T-cell (primary cell): ENCODE data around the gene ZNF775. TPM values are rescaled to one million over a fixed set of nuclear protein-coding genes. Genes with fewer than 3 reads are reported as not detected.

Experiments
- ATAC-seq, 4 experiments: fragments of 200-7000 bp in 3 of 4; fragments of 150-1000 bp in 1 of 4; cut with Tn5 transposase; replicated peaks in 1 of 4; 1 replicate in 3 of 4; 2 replicates in 1 of 4; pipeline ENCODE4 v1.10.0; 2021; ENCODE audit warnings: moderate library complexity in 3 of 4, mild to moderate bottlenecking in 2 of 4, moderate number of reproducible peaks in 1 of 4
- CTCF ChIA-PET, 2 donors: fragments of 300-600 bp; sonication (Branson Sonifier 250); formaldehyde crosslinking; loops; one replicate each; lab custom pipeline; 2022; ENCODE audit warnings: antibody characterized with exemption in 2 of 2; lab: Charles Lee
- POLR2A ChIA-PET, 2 donors: fragments of 300-600 bp; sonication (Branson Sonifier 250); formaldehyde crosslinking; loops; one replicate each; lab custom pipeline; 2022; ENCODE audit warnings: antibody characterized with exemption in 2 of 2; lab: Charles Lee
- DNase-seq, 35 experiments: peaks; one replicate each; pipeline versions ENCODE4 v3.0.0 to v3.0.0-alpha.2; 2013 to 2023
- H3K27ac ChIP-seq: one replicate; pipeline ENCODE4 v1.5.1; 2013; ENCODE audit warnings: low read length
- H3K27me3 ChIP-seq, 2 experiments: replicated peaks in 1 of 2; 1 replicate in 1 of 2; 2 replicates in 1 of 2; pipeline versions ENCODE4 v1.6.1 to v1.7.0; 2013; ENCODE audit warnings: low read length in 1 of 2, mixed read lengths in 1 of 2; ENCODE audit not compliant: control insufficient read depth in 2 of 2, insufficient read depth in 2 of 2; ENCODE audit errors: extremely low read depth in 1 of 2
- H3K36me3 ChIP-seq, 2 donors: 1 replicate in 1 of 2; 2 replicates in 1 of 2; pipeline versions ENCODE4 v1.6.1 to v1.7.0; 2013; ENCODE audit warnings: low read length in 1 of 2; ENCODE audit not compliant: control insufficient read depth in 2 of 2, insufficient read depth in 1 of 2; ENCODE audit errors: extremely low read depth in 1 of 2
- H3K4me1 ChIP-seq, 2 experiments: 1 replicate in 1 of 2; 2 replicates in 1 of 2; pipeline versions ENCODE4 v1.6.1 to v1.7.0; 2013; ENCODE audit warnings: low read length in 2 of 2, mixed read lengths in 1 of 2; ENCODE audit not compliant: insufficient read depth in 2 of 2, control insufficient read depth in 1 of 2; ENCODE audit errors: extremely low read depth in 1 of 2
- H3K4me3 ChIP-seq, 2 donors: 1 replicate in 1 of 2; 2 replicates in 1 of 2; pipeline versions ENCODE4 v1.5.1 to v1.7.0; 2013; ENCODE audit warnings: mild to moderate bottlenecking in 2 of 2, low read length in 1 of 2, moderate library complexity in 1 of 2; ENCODE audit not compliant: control insufficient read depth in 1 of 2; ENCODE audit errors: extremely low read depth in 1 of 2
- H3K9me3 ChIP-seq: 2 replicates; pipeline ENCODE4 v1.7.0; 2013
- H3K27ac Mint-ChIP-seq, 2 donors: one replicate each; pipeline ENCODE4 v1.8.0; 2020 to 2021; ENCODE audit warnings: mild to moderate bottlenecking in 2 of 2, mixed read lengths in 2 of 2
- H3K27me3 Mint-ChIP-seq, 2 donors: one replicate each; pipeline ENCODE4 v1.8.0; 2021 to 2022; ENCODE audit warnings: mixed read lengths in 2 of 2
- H3K36me3 Mint-ChIP-seq: one replicate; pipeline ENCODE4 v1.8.0; 2021; ENCODE audit warnings: mixed read lengths
- H3K4me1 Mint-ChIP-seq, 3 donors: one replicate each; pipeline ENCODE4 v1.8.0; 2020 to 2022; ENCODE audit warnings: mixed read lengths in 3 of 3, mild to moderate bottlenecking in 1 of 3
- H3K4me3 Mint-ChIP-seq, 3 donors: one replicate each; pipeline ENCODE4 v1.8.0; 2020 to 2022; ENCODE audit warnings: mild to moderate bottlenecking in 3 of 3, mixed read lengths in 3 of 3, moderate library complexity in 3 of 3
- H3K9me3 Mint-ChIP-seq, 3 donors: one replicate each; pipeline ENCODE4 v1.8.0; 2020 to 2022; ENCODE audit warnings: mixed read lengths in 3 of 3
- WGBS: methylation state at CpG from one replicate; pipeline ENCODE4 v1.1.5; 2013; ENCODE audit warnings: missing lambda C conversion rate; ENCODE audit not compliant: insufficient coverage; 5-methylcytosine and 5-hydroxymethylcytosine counted together
- total RNA-seq, 35 experiments: library from RNA in 6 of 35; stranded (reverse) in 6 of 35; fragments of 120-200 nt in 1 of 35; gene quantifications; one replicate each; pipeline versions ENCODE4 v1.2.1 to v1.2.4 and lab custom pipeline; 2013 to 2026

The ZNF775 gene
- total RNA-seq, 5 donors from 2014 or later (not counting 1 experiment from before 2014, with no cell fraction given) = 1.9 to 8.6 (median 6.3) TPM

DNA sequence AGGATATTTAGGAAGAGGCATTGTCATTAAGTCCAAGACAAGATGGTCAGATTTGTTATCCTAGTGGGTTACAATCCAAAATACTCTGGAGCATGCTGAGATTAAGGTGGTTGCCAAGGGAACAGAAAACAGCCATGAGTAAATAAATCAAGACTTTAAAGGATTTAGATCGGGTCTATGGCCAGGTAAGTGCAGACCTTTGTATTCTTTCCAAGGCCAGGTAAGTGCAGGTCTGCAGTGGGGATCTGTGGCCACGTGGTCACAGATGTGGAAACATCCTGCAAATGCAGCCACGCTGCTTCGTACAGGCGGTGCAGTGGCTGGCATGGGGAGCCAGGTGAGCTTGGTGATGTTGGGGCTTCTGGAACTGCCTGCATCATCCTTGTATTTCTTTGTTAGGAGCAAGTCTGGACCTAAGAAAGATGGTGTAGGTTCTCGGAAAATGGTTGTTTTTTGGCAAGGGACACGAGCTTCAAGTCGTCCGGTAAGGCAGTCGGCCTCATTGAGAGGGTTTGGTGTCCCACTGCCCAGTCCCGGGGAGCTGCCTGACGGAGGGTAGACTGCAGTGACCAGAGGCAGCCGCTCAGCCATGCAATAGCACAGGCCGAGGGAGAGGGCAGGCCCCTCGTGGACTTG lies 21.8 kb downstream of the ZNF775 start:
- no peaks in the 10 kb centered on the region for H3K9me3 Mint-ChIP-seq
- ATAC-seq = no peak
- CTCF ChIA-PET = interaction anchor here in 1 of 2 donors (0.8 kb wide), 1 partner anchor 45 kb away, joined by 5 read pairs; no protein-coding TSS in a partner anchor
- no peak overlapping the region for H3K4me3 Mint-ChIP-seq
- 89% methylated on average over 15 of the region's 15 CpGs for WGBS
- POLR2A ChIA-PET = no interaction called here
- H3K36me3 ChIP-seq = peaks cover 4 to 6% of the 10 kb centered on the region in 2 donors
- no peaks in the 10 kb centered on the region for H3K27me3 ChIP-seq
- no peak for DNase-seq
- H3K27ac Mint-ChIP-seq = peak overlapping the region in 1 of 2 donors; percentile 17
- no peak overlapping the region for H3K27ac ChIP-seq
- no peak overlapping the region for H3K4me3 ChIP-seq
- peaks cover 0 to 20% of the 10 kb centered on the region in 2 experiments for H3K4me1 ChIP-seq
- H3K27me3 Mint-ChIP-seq = no peaks in the 10 kb centered on the region
- H3K4me1 Mint-ChIP-seq = peaks cover 16 to 28% (median 17%) of the 10 kb centered on the region in 3 donors
- H3K36me3 Mint-ChIP-seq = peaks cover 5% of the 10 kb centered on the region
- H3K9me3 ChIP-seq = no peaks in the 10 kb centered on the region

DNA sequence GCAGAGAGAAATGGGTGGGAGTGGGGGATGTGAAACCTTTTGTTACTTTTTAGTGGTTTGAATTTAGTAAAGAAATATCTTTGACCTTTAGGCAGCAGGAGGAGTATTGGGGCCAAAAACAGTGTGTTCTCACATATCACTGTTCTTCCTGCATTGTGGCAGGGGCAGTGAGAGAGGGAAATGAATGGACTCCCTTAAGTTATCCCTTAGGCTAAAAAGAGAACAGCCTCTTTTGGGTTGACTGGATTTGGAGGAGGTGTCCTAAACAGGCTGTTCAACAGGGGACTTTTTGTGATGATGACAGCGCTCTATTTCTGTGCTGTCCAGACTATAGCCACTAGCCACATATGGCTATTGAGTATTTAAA lies 22.3 kb downstream of the ZNF775 start:
- Mint-ChIP-seq H3K4me3 (no peak overlapping the region), H3K27me3 (no peaks in the 10 kb centered on the region), H3K27ac (no peak overlapping the region), H3K4me1 (peaks cover 21 to 31% (median 22%) of the 10 kb centered on the region in 3 donors), H3K36me3 (peaks cover under 1% of the 10 kb centered on the region), H3K9me3 (no peaks in the 10 kb centered on the region)
- ATAC-seq (no peak), DNase-seq (no peak)
- Histone ChIP-seq H3K4me3 (no peak overlapping the region), H3K4me1 (peaks cover 3 to 25% of the 10 kb centered on the region in 2 experiments), H3K36me3 (peaks cover 4% of the 10 kb centered on the region in 2 donors), H3K27ac (no peak overlapping the region), H3K9me3 (no peaks in the 10 kb centered on the region), H3K27me3 (no peaks in the 10 kb centered on the region)
- ChIA-PET POLR2A (no interaction called here), CTCF (interaction anchor here in 1 of 2 donors (0.8 kb wide), 1 partner anchor 46 kb away, joined by 5 read pairs; no protein-coding TSS in a partner anchor)
- no CpG with 5 or more reads among the region's 1 CpG for WGBS

DNA sequence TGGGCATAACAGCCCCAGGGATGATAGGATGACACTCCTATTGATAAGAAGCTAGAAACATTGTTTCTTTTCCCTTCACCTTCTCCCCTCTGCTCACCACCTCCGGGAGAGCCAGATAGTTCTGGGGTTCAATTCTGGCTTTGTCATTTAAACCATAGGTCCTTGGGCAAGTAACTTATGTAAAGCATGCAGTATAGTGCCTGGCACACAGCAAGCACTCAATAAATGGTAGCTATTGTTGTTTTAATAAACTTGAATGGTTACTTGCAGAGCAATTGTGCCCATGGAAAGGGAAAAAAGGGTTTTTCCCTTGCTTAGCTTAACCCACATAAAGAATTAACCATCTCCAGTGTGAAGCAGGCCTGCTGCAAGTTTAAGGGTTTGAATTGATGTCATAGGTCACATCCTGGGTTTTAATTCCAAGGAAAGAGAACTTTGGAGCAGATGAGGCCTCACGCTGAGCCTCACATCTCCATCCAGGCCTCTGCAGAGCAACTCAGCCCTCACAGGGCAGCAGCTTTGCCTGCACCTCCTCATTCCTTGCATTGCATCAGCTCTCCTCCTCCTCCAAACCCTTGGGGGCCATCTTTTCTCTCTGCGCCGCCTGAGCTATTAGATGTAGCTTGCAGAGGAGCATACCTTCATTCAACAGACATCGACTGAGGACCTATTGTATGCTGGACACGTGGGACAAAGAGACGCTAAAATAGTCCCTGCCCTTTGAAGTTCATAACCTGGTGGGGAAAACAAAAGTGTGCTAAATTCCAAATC lies 22.9 kb downstream of the ZNF775 start:
- no peak for ATAC-seq
- Mint-ChIP-seq H3K9me3 (no peaks in the 10 kb centered on the region), H3K4me3 (peak overlapping the region in 1 of 3 donors; percentile 31), H3K27ac (peak overlapping the region; percentile 11 to 66), H3K4me1 (peaks cover 26 to 36% (median 27%) of the 10 kb centered on the region in 3 donors), H3K27me3 (no peaks in the 10 kb centered on the region), H3K36me3 (peaks cover 2% of the 10 kb centered on the region)
- DNase-seq = no peak
- Histone ChIP-seq H3K36me3 (peaks cover 4% of the 10 kb centered on the region in 2 donors), H3K4me3 (no peak overlapping the region), H3K9me3 (no peaks in the 10 kb centered on the region), H3K4me1 (peaks cover 8 to 31% of the 10 kb centered on the region in 2 experiments), H3K27ac (no peak overlapping the region), H3K27me3 (no peaks in the 10 kb centered on the region)
- ChIA-PET CTCF (interaction anchor here (0.6 to 1.6 kb wide), 3 partner anchors 30 to 792 kb away, joined by 4 to 5 read pairs (median 4); no protein-coding TSS in a partner anchor), POLR2A (interaction anchor here in 1 of 2 donors (0.5 kb wide), 1 partner anchor 34 kb away, joined by 3 read pairs; the partner anchor contains the start of gene REPIN1)
- WGBS = 97% methylated on average over 6 of the region's 7 CpGs

DNA sequence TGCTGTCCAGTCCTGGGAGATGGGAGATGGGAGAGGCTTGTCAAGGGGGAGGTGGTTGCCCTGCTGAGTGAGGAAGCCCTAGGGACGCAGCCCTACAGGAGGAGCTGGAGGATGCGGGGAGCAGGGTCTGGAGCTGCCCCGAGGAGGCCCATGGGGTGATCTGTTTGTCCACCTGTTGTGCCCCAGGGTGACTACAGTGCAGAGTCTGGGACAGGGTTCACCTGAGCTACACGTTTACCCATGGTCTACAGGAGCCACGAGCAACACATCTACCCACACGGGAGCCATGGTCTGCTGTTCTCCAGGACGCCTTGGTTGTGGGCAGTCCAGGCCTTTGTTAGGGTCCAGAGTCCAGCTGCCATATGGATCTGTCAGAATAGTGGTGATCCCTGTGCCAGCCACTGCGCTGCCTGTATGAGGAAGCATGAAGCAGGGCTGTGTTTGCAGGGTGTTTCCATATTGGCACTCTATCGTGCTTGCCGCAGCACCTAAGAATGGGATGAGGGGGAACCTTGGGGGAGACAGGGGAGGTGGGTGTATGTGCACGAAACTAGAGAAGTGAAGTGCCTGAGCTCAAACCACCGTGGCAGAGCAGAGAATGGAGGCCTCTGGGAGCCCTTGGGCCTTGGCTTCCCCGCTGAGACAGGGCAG lies 23.7 kb downstream of the ZNF775 start:
- CTCF ChIA-PET = interaction anchor here (0.6 to 1.6 kb wide), 3 partner anchors 11 to 791 kb away, joined by 3 to 4 read pairs (median 4); no protein-coding TSS in a partner anchor
- no peaks in the 10 kb centered on the region for H3K9me3 Mint-ChIP-seq
- H3K27ac Mint-ChIP-seq = peak overlapping the region; percentile 68 to 94
- Histone ChIP-seq H3K36me3 (peaks cover 4% of the 10 kb centered on the region in 2 donors), H3K27me3 (no peaks in the 10 kb centered on the region), H3K9me3 (no peaks in the 10 kb centered on the region), H3K27ac (no peak overlapping the region), H3K4me1 (peaks cover 8 to 36% of the 10 kb centered on the region in 2 experiments), H3K4me3 (no peak overlapping the region)
- ATAC-seq (no peak), DNase-seq (no peak)
- peaks cover 4% of the 10 kb centered on the region for H3K36me3 Mint-ChIP-seq
- POLR2A ChIA-PET = no interaction called here
- H3K4me3 Mint-ChIP-seq = peak overlapping the region in 2 of 3 donors; percentile 31 to 92
- 97% methylated on average over 9 of the region's 13 CpGs for WGBS
- no peaks in the 10 kb centered on the region for H3K27me3 Mint-ChIP-seq
- H3K4me1 Mint-ChIP-seq = peaks cover 29 to 39% (median 30%) of the 10 kb centered on the region in 3 donors

DNA sequence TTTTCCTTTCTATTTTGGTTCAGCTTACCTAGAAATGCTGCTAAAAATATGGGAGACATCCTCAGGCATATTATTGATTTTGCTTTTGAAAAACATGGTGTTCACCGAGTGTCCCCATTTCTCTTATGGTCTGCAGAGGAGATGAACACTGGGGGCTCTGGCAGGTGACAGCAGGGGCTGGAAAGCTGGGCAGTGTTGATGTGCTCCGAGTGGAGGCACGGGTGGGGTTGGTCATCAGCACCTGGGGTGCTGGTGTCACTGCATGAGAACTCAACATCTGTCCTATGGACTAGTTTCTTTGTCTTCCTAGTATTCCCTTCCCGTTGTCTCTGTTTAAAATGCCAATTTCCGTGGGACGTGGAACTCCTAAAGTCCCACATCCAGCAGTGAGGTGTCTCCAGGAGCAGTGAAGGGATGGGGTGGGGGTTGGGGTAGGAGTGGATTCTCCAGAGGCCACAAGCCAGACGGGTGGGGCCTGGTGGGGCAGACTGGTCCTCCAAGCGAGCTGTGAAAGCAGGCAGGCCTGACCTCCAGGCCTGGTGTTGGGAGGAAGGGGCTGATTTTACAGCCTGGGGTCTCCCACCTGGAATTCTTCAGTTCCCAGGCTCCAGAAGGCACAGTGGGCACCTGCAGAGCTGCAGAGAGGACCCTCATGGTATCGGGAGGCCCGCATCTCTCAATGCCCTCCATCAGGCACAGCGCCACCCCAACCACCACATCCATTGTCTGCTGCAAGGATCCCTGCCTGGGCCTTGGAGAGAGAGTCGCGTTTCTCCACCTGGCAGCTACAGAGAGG lies 24.4 kb downstream of the ZNF775 start:
- H3K27ac Mint-ChIP-seq = peak overlapping the region; percentile 94 to 96
- peaks cover 6% of the 10 kb centered on the region for H3K36me3 Mint-ChIP-seq
- H3K27me3 Mint-ChIP-seq = no peaks in the 10 kb centered on the region
- CTCF ChIA-PET = interaction anchor here (0.6 to 1.6 kb wide), 4 partner anchors 10 to 29 kb away, joined by 3 to 4 read pairs (median 4); no protein-coding TSS in a partner anchor
- peaks cover 8 to 36% of the 10 kb centered on the region in 2 experiments for H3K4me1 ChIP-seq
- H3K27ac ChIP-seq = peak overlapping the region; percentile 96
- ATAC-seq (no peak), DNase-seq (no peak)
- no peaks in the 10 kb centered on the region for H3K9me3 ChIP-seq
- H3K9me3 Mint-ChIP-seq = no peaks in the 10 kb centered on the region
- POLR2A ChIA-PET = interaction anchor here in 1 of 2 donors (0.6 kb wide), 1 partner anchor 34 kb away, joined by 3 read pairs; no protein-coding TSS in a partner anchor
- peaks cover 4 to 5% of the 10 kb centered on the region in 2 donors for H3K36me3 ChIP-seq
- H3K27me3 ChIP-seq = no peaks in the 10 kb centered on the region
- WGBS = 93% methylated on average over 7 of the region's 13 CpGs
- no peak overlapping the region for H3K4me3 ChIP-seq
- peaks cover 31 to 42% (median 31%) of the 10 kb centered on the region in 3 donors for H3K4me1 Mint-ChIP-seq
- peak overlapping the region; percentile 91 to 94 (median 92) for H3K4me3 Mint-ChIP-seq
